DMS153 treated with DMSO at 0.1 percent for 48 hours (cell line): ENCODE data around the gene HOXD3.

ENCODE experiments used
- DNase-seq: peaks from one replicate; lab custom pipeline; 2025; ENCODE audit not compliant: unreplicated experiment; lab: John Stamatoyannopoulos, UW

Gene HOXD3

DNA sequence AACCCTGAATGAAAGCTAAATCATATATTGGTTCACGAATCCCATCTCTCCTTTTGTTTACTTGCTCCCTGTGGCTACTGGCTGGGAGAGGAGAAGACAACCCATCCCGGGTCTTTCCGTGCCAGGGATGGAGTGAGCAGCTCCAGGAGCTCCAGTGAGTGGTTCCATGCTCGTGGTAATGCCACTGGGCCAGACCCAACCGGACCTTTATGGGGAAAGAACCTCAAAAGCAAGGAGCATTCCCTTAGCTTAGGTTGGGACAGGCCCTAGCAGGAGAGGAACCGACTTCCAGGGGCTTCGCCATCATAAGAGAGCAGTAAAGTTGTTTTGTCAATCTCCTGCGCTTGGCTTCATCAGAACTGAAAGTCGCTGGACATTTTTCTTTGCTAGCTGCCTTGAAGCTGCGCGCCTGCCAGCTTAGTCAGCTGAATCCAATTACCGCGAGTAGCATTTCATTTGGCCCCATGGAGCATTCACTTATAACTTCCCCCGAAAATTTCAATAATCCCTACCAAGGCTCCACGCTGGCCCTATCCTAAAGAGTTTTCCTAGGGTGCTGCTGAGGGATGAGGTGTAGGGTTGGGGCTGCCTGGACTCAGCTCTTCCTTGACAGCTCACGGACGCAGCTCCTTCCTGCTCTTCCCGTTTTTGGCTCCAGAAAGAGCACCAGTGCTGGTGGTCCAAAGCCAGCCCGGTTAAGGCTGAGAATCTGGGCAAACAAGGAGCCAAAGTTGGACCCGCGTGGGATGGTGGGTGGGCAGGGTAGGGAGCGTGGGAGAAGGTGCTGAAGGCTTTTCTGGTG, 4.9 kb downstream of the HOXD3 start:
- DNase-seq = no peak

DNA sequence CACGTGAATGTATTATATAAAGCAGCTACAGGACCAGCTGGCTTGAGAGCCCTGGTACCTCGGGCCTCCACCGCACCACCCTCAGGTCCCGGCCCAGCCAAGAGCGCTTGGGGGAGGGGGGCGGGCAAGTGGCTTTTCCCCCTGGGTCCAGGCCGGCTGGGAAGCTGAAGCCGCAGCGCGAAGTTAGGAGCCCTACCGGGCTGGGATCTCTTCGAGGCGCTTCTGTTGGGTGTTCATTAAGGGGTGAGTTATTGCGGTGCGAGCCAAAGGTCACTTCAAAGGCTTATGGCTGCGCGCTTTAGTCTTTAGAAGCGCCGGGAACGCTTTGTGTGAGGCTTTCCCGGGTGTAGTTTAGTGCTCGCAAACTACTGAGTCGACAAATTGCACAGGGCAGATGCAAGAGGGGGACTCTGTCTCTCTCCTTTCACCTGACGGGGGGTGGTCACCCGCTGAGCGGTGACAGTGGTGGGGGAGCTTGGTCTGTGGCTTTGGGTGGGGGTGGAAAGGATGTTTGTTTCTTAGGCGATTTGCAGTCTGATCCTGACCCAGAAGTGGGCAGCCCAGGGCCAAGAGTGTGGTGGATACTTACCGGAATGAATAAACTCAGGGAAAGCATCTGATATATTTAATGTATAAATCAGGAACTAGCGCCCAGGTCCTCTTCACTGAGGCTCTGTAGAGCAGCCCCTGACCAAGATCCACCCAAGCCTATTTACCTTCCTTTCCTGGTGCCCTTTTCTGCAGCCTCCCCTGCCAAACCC, 6.0 kb downstream of the HOXD3 start:
- no peak for DNase-seq

DNA sequence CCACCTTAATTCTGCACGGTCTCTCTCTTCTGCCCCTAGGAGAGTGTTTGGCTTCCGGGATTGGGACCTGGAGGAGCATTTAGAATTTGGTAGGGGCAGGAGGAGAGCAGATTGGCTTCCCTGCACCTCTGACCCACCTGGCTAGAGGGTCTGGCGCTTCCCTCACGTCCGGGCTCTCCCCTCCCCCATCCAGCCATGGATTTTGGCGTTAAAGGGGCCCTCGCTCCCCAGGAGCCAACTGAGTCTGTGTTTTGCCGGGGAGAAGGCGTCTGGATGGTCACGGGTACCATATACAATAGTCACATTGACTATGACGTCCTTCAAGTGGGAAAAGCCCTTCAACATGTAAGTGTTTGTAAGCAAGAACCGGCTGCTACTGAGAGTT, 6.6 kb downstream of the HOXD3 start:
- no peak for DNase-seq

DNA sequence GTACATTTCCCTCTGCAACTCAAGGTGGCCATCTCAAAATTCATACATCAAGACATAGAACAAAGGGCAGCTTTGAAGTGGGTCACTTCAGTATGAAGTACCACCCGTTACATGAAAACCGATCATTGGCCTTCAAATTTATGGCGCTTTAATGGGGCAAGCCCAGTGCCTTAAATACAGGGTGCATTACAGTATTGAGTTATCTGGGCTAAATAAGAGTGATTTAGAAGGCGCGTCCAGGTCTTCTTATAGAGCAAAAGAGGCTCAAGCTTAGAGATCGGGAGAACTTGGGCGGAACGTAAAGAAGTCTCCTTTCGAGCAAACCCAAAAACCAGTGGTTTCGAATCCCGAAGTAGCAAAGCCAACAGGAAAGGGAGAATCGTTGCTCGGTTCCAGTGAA, 7.1 kb downstream of the HOXD3 start:
- no peak for DNase-seq

DNA sequence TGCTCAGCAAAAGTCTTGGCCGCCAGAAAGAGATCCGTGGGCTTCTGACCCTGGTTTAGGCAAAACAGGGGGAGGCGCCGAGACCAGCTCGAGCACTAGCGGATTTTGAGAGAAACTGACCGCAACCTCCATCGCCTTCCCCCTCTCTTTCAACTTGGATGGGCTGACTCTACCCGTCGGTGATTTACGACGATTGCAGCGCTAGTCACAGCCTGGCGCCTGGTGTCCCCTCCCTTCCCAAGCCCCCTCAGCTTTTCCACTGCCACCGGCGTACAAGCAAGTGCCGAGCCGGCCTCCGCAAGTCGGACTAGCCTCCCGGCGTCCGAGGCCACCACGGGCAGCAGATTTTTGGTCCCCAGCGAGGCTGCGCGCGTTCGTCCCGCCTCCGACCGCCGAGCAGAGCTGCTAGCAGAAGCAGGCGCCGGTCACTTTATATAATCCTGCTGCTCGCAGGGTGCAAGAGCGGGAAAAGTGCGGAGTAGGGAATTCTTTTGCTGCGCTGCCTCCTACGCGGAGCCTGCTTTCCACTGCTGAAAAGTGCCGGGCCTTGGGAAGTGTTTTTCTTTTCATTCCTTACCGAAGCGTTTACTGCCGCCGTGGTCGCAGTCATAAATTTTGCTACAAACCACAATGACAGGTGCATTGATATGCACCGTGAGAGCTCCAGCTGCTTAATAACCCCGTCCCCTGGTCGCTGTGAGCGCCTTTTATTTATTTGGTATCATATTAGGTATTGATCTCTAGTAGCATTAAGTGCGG, 7.7 kb downstream of the HOXD3 start:
- DNase-seq = no peak

DNA sequence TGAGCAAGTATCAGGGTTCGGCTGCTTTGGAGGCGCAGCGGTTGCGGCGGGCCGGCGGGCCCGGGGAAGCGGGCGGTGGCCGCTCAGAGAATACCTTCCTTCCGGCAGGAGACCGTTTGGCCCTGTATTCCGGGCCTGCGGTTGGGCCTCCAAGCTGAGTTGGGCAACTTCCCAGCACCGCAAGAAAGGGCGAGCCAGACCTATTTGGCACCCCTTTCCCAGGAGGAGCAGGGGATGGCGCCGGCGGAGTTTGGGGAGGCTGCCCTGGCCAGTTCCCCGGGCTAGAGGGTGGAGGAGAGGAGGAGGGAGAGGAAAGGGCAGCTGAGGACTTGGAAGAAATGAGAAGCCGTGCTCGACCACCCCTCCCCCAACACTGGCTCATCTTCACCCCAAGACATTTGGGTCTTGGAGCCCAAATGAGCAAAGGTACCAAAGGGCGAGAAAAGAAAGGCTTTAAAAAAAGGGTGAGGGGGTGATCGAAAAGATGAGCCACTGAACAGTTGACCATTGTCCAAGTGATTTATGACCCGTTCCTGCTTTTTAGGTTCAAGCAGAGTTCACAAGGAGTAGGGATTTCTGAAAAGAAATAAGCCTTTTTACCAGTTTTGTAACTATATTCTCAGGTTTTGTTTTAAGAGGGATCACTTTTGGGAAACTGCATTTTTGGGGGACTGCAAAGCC, 8.4 kb downstream of the HOXD3 start:
- DNase-seq = no peak

DNA sequence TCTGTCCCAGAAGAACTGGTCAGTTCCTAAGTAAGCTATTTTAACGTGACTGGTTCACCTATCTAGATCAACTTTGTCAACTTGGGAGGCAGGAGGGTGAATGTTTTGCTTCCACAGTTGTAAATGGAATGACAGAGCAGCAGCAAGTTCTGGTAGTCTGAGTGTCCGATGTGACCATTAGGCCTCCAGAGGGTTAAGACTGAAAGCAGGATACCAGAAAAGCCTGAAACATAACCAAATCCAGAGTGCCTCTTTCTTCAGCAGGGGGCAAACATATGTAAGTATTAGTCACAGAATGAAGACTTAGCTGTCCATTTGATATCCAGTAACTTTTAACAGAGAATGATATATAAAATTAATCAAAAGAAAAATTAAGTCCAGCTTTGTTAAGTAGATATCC, 9.2 kb downstream of the HOXD3 start:
- DNase-seq = no peak

DNA sequence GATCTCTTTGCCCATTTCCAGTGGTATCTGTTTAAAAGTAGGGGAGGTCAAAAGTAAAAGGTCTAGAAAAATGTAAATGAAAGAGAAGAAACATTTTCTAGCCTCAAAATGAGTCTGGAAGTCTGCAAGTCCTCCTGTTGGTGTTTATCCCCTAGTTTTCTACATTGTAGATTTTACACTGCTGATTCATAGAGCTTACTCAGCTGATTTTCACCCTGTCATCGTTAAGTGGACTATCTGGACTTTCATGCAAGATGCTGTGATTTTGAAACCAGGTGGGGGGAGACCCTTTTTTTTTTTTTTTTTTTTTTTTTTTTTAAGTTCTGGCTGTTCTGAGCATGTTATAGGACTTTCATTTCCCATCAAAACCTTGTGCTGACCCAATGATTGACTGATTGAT, 10.3 kb downstream of the HOXD3 start:
- no peak for DNase-seq

DNA sequence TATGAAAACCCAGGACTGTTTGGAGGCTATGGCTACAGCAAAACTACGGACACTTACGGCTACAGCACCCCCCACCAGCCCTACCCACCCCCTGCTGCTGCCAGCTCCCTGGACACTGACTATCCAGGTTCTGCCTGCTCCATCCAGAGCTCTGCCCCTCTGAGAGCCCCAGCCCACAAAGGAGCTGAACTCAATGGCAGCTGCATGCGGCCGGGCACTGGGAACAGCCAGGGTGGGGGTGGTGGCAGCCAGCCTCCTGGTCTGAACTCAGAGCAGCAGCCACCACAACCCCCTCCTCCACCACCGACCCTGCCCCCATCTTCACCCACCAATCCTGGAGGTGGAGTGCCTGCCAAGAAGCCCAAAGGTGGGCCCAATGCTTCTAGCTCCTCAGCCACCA, 12.1 kb downstream of the HOXD3 start:
- DNase-seq = no peak

DNA sequence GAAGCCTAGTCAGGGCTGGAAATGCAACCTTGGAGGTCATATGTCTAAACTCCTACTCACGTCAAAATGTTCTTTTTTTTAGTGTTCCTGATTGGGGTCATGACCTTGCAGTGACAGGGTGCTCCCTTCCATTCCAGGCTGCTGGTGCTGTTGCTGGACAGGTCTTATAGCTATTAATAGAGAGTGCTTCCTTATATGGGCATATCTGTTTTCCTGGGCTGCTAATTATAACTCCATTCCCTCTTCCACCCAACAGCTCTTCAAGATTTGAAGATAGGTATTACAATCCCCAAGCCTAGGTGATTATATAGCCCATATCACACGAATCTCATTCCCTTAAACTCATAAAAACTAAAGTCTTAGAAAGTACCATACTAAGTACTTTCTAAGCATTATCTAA, 12.6 kb downstream of the HOXD3 start:
- no peak for DNase-seq

DNA sequence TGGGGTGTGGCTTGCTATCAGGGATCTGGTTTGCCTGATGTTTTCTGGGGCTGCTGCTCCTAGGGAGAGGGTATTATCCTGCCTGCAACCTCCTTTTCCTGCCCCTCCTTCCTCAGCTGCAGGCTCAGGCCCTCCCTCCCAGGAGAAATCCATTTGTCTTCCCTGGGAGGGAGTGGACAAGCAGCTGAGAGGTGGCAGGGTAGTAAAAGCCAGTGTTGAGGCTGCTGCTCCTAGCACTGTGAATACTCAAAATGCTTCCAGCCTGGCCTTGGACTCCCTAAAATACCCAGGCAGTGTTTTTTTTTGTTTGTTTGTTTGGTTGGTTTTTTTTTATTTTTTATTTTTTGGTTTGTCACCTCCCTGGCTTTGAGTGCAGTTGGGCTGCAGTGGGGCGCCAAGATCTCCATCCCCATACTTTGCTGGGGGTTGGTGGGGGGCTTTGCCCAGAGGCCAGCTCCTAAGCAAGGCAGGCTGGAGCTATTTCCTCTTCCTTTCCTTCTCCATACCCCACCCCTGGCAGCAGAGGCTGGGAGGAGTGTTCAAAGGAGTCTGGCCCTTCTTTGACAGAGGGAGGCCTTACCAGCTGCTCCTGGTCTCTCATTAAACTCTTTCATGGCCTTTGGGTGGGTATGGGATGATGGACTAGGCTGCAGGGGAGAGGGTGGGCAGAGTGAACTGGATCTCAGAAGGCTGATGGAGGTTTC, 13.6 kb downstream of the HOXD3 start:
- no peak for DNase-seq

DNA sequence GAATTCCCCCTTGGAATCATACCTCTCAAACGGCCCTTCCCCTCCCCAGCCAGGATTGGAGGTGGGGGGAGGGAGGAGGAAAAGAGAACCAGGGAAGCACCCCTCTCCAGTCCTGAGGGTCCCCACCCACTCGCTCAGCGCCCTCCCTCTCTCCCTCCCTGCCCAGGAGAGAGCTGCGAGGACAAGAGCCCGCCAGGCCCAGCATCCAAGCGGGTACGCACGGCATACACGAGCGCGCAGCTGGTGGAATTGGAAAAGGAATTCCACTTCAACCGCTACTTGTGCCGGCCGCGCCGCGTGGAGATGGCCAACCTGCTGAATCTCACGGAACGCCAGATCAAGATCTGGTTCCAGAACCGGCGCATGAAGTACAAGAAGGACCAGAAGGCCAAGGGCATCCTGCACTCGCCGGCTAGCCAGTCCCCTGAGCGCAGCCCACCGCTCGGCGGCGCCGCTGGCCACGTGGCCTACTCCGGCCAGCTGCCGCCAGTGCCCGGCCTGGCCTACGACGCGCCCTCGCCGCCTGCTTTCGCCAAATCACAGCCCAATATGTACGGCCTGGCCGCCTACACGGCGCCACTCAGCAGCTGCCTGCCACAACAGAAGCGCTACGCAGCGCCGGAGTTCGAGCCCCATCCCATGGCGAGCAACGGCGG, 14.4 kb downstream of the HOXD3 start:
- no peak for DNase-seq

DNA sequence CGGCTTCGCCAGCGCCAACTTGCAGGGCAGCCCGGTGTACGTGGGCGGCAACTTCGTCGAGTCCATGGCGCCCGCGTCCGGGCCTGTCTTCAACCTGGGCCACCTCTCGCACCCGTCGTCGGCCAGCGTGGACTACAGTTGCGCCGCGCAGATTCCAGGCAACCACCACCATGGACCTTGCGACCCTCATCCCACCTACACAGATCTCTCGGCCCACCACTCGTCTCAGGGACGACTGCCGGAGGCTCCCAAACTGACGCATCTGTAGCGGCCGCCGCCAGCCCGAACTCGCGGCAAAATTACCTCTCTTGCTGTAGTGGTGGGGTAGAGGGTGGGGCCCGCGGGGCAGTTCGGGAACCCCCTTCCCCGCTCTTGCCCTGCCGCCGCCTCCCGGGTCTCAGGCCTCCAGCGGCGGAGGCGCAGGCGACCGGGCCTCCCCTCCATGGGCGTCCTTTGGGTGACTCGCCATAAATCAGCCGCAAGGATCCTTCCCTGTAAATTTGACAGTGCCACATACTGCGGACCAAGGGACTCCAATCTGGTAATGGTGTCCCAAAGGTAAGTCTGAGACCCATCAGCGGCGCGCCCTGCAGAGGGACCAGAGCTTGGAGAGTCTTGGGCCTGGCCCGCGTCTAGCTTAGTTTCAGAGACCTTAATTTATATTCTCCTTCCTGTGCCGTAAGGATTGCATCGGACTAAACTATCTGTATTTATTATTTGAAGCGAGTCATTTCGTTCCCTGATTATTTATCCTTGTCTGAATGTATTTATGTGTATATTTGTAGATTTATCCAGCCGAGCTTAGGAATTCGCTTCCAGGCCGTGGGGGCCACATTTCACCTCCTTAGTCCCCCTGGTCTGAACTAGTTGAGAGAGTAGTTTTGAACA, 15.1 kb downstream of the HOXD3 start:
- no peak for DNase-seq

DNA sequence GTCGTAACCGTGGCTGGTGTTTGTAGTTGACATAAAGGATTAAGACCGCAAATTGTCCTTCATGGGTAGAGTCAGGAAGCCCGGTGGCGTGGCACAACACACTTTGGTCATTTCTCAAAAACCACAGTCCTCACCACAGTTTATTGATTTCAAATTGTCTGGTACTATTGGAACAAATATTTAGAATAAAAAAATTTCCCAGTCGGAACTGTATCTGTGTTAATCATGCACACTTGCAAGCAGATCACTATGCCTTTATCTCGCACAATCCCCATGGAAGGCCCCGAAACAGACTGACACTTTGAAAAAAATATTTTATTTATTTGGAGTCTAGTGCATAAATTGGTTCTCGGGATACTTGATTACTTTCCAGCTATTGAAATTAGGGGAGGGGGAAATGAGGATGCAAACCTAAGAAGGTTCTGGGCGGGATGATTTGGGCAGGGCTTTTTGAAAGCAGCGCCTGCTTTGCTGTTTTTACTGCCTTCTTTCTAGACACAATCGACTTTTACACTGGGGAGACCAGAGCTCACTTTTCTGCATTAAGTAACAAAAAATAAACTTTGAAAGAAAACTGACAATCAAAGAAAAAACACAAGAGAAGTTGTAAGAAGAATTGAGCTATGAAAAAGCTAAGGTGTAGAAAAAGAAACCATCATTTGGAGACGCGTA, 15.9 kb downstream of the HOXD3 start:
- no peak for DNase-seq

DNA sequence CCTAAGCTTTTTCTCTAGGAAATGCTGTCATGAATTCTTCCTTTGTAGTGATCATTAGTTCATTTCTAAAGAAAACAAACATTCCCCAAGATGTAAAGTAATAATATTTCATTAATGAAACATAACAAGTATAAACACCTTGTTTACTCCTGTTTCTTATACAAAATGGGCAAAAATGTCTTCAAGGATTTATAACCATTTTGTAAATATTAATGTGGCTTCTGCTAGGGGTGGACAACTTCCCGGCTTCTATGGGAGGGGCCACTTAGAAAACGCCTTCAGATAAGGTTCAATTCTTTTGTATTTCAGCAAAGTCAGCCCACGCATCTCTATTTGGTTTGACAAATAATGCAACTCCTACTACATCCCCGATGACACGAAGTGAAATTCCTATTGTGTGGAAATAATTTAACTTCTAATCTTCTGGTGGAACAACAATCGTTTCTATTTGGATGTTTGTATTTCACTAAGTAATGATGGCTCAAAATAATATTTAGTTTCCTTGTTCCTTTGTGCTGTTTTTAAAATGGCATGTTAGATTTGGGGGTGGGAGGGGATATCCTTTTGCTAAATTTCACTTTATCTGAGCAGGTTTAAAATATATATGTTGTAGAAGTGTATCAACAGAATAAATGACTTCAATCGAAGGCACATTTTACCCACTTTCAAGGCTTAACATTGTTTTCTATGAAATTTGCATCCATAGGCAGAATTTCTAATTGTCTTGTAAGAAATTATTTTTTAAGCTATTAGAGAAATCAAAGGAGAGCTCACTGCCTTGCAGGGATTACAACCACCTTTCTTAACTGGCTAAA, 16.7 kb downstream of the HOXD3 start:
- DNase-seq = no peak

DNA sequence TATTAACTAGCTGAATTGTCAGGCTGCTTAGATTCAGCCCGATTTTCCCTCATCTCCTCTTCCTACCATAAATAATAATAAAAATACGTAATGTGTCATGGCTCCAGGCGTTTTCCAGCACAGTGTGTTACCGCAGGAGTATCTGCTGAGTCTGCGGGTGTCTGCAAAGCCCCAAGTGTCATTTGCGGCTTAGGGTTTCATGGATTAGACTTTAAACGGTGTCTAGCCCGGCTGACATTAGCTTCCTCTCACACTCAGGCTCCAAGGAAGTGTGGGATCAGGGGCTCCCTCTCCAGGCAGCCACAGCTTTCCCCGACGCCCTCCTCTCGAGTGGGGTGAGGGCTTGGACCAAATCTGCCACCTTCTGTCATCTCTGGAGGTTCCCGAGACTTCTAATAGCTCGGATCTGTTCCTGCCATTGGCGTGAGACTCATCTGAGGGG, 17.3 kb downstream of the HOXD3 start:
- no peak for DNase-seq

DNA sequence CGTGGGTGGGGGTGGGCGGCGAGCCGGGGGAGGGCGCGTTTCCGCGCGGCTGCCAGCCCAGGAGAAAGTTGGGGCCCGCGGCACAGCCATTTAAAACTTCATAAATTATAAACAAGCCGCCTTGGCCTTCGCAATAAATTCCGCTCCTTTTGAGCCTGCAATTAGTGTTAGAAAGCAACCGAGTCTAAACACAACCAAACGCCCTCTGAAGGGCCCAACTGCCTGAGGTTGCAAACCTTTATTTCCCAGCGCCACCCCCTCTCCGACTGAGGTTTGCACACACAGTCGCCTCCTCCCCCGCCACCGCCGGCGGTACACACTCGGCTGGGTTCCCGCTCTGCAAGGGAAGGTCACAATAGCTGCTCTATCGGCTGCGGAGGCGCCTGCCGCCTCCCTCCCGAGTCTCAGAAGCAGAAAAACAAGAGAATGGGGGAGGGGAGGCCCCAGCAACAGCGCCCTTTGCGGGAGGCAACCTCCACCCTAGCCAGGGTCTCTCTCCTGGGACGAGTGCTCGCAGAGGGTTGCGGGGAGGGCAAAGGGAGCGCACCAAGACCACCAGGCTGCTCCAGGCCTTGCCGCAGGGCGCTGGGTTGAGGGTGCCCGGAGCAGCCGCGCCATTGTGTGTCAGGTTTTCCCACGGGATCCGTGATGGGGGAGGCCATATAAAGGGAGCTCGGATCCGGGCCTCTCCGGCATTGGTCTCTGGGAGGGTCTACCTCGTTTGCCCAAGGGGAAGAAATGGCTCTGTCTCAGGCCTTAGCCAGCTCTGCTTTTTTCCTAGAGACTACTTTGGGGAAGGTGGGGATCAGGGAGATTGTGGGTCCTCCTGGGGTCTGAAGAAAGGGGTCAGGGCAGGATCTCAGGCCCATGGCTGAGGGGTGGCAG, 18.0 kb downstream of the HOXD3 start:
- no peak for DNase-seq
